ENCODE measurements around the gene SLC25A20.

DNA sequence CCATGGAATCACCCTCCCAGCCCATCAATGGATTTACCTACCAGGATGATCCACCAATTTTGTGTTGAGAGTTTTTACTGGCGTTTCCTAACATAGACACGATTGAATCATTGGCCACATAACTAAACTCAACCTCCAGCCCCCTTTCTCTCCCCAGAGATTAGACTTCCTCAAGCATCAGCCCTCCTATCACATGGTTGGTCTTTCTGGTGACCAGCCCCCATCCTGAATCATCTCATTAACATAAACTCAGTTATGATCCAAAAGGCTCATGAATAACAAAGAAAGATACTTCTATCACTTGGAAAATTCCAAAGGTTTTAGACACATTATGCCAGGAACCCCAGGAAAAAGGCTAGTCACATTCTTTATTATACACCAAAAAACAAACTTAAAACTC, 72.2 kb downstream of the SLC25A20 start:
- TF ChIP-seq EZH2 (IDR thresholded peaks at IDR 0.05; ENCODE audit: low read length): no peak
- TF ChIP-seq, protein P1, sequence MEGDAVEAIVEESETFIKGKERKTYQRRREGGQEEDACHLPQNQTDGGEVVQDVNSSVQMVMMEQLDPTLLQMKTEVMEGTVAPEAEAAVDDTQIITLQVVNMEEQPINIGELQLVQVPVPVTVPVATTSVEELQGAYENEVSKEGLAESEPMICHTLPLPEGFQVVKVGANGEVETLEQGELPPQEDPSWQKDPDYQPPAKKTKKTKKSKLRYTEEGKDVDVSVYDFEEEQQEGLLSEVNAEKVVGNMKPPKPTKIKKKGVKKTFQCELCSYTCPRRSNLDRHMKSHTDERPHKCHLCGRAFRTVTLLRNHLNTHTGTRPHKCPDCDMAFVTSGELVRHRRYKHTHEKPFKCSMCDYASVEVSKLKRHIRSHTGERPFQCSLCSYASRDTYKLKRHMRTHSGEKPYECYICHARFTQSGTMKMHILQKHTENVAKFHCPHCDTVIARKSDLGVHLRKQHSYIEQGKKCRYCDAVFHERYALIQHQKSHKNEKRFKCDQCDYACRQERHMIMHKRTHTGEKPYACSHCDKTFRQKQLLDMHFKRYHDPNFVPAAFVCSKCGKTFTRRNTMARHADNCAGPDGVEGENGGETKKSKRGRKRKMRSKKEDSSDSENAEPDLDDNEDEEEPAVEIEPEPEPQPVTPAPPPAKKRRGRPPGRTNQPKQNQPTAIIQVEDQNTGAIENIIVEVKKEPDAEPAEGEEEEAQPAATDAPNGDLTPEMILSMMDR (optimal IDR thresholded peaks at IDR 0.05 in 1 of 3, IDR thresholded peaks at IDR 0.05 in 1 of 3, conservative IDR thresholded peaks at IDR 0.05 in 1 of 3; ENCODE audit: extremely low read depth in 1 of 3, insufficient read depth in 2 of 3, low read length in 3 of 3): no peak
